ENCODE measurements around the gene SIN3B. TPM values are rescaled to one million over a fixed set of nuclear protein-coding genes. Genes with fewer than 3 reads are reported as not detected.

The SIN3B gene
- total RNA-seq, 4 donors from 2014 or later = 25.3 to 53.9 (median 36.1) TPM

GRCh38 chr19:16891696-16892382, 62.6 kb downstream of the SIN3B start:
- H3K4me1 ChIP-seq = peaks cover 35 to 52% (median 45%) of the 10 kb centered on the region in 4 donors
- no peaks in the 10 kb centered on the region for H3K36me3 ChIP-seq
- H3K9me3 ChIP-seq = no peaks in the 10 kb centered on the region
- no peak for DNase-seq (ENCODE audit: extremely low spot score)
- no peak overlapping the region for H3K27ac ChIP-seq (replicated peaks in 1 of 4)
- no peak overlapping the region for H3K4me3 ChIP-seq
- intact Hi-C loops (cut with DNase I) = no loop called here
- WGBS = 90% methylated on average over 12 of the region's 12 CpGs
- peaks cover 0 to 29% (median 12%) of the 10 kb centered on the region in 4 donors for H3K27me3 ChIP-seq
- TF ChIP-seq, protein P1, sequence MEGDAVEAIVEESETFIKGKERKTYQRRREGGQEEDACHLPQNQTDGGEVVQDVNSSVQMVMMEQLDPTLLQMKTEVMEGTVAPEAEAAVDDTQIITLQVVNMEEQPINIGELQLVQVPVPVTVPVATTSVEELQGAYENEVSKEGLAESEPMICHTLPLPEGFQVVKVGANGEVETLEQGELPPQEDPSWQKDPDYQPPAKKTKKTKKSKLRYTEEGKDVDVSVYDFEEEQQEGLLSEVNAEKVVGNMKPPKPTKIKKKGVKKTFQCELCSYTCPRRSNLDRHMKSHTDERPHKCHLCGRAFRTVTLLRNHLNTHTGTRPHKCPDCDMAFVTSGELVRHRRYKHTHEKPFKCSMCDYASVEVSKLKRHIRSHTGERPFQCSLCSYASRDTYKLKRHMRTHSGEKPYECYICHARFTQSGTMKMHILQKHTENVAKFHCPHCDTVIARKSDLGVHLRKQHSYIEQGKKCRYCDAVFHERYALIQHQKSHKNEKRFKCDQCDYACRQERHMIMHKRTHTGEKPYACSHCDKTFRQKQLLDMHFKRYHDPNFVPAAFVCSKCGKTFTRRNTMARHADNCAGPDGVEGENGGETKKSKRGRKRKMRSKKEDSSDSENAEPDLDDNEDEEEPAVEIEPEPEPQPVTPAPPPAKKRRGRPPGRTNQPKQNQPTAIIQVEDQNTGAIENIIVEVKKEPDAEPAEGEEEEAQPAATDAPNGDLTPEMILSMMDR (IDR thresholded peaks at IDR 0.05) = no peak
- TF ChIP-seq EP300 (IDR thresholded peaks at IDR 0.05) (no peak), POLR2AphosphoS5 (IDR thresholded peaks at IDR 0.05) (no peak), POLR2A (IDR thresholded peaks at IDR 0.05; ENCODE audit: low read depth) (no peak)

- intact Hi-C loops (cut with DNase I) = no loop called here
- 74% methylated on average over 4 of the region's 4 CpGs for WGBS
- Histone ChIP-seq H3K27ac (replicated peaks in 1 of 4) (no peak overlapping the region), H3K4me1 (peaks cover 36 to 55% (median 45%) of the 10 kb centered on the region in 4 donors), H3K27me3 (peaks cover 0 to 25% (median 12%) of the 10 kb centered on the region in 4 donors), H3K9me3 (no peaks in the 10 kb centered on the region), H3K4me3 (no peak overlapping the region), H3K36me3 (no peaks in the 10 kb centered on the region)
- TF ChIP-seq POLR2A (IDR thresholded peaks at IDR 0.05; ENCODE audit: low read depth) (no peak), POLR2AphosphoS5 (IDR thresholded peaks at IDR 0.05) (no peak), EP300 (IDR thresholded peaks at IDR 0.05) (no peak)
- TF ChIP-seq, protein P1 (IDR thresholded peaks at IDR 0.05) = no peak
- DNase-seq (ENCODE audit: extremely low spot score) = no peak
Measured at GRCh38 chr19:16892436-16892835, 63.2 kb downstream of the SIN3B start.

DNA sequence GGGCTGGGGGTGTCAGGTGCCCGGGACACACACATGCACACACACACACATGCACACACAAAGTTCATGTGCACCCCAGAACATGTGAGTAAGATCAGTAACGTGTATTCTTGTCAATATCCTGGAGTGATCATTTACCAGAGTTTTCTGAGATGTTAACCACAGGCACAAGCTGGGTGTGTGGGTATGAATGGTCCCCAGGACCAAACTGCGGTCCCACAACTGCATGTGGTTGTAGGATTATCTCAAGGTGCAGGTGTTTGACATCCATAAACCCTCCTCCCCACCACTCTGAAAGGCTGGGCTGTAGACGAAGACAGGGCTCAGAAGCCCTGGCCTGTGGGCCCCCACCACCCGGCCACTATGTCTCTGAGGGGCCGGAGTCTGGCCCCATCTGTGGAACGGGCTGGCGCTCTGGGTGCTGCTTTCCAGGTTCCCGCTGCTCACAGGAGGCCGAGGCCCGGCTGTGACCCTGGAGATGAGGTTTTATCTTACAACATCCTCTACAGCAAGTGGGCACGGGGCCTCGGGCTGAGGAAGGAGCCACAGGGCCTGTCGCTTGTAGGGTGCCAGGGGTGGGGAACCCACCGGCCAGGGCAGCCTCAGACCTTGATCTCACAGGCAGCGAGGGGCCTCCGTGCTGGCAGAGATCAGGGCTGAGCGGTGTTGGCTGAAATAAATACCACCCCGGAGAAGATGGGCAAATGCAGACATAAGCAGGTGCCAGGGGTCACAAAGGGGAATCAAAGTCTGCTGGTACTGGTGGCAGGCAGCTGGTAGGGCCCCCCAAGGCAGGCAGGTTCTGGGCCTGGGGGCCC, 63.9 kb downstream of the SIN3B start:
- no peak for DNase-seq (ENCODE audit: extremely low spot score)
- intact Hi-C loops (cut with DNase I) = no loop called here
- Histone ChIP-seq H3K9me3 (no peaks in the 10 kb centered on the region), H3K27ac (replicated peaks in 1 of 4) (no peak overlapping the region), H3K4me1 (peaks cover 30 to 55% (median 48%) of the 10 kb centered on the region in 4 donors), H3K27me3 (peaks cover 0 to 19% (median 11%) of the 10 kb centered on the region in 4 donors), H3K4me3 (no peak overlapping the region), H3K36me3 (no peaks in the 10 kb centered on the region)
- WGBS = 83% methylated on average over 15 of the region's 19 CpGs
- TF ChIP-seq, protein P1 (IDR thresholded peaks at IDR 0.05) = no peak
- TF ChIP-seq POLR2A (IDR thresholded peaks at IDR 0.05; ENCODE audit: low read depth) (no peak), EP300 (IDR thresholded peaks at IDR 0.05) (no peak), POLR2AphosphoS5 (IDR thresholded peaks at IDR 0.05) (no peak)

- no peak for TF ChIP-seq EP300 (IDR thresholded peaks at IDR 0.05)
- TF ChIP-seq POLR2AphosphoS5 (IDR thresholded peaks at IDR 0.05) = peak in 1 of 2 donors; percentile 11
- DNase-seq (ENCODE audit: extremely low spot score) = no peak
- no peak overlapping the region for H3K4me3 ChIP-seq
- intact Hi-C loops (cut with DNase I) = no loop called here
- no peaks in the 10 kb centered on the region for H3K9me3 ChIP-seq
- H3K27me3 ChIP-seq = peaks cover 0 to 16% (median 9%) of the 10 kb centered on the region in 4 donors
- H3K4me1 ChIP-seq = peaks cover 25 to 52% (median 44%) of the 10 kb centered on the region in 4 donors
- H3K36me3 ChIP-seq = no peaks in the 10 kb centered on the region
- H3K27ac ChIP-seq (replicated peaks in 1 of 4) = peak overlapping the region in 1 of 4 donors; percentile 34
- 73% methylated on average over 4 of the region's 14 CpGs for WGBS
Measured at GRCh38 chr19:16893686-16893989, 64.4 kb downstream of the SIN3B start.

DNA sequence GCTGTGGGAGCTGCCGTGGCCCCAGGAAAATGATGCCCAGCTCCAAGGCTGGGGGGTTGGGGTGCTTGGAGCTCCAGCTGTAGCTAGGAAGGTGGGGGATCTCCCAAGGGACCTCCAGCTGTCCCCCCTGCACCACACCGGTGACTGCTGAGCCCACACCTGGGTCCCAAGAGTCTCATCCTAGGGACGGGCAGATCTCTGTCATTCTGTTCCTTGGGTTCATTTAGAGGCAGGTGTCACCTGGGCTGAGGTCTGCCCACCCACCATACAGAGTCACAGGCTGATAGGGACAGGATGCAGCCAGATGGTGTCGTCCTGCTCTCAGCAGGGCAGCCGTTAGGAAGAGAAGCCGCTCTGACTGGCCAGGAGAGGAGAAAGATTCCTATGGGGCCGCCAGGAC, 64.9 kb downstream of the SIN3B start:
- TF ChIP-seq POLR2AphosphoS5 (IDR thresholded peaks at IDR 0.05) (no peak), EP300 (IDR thresholded peaks at IDR 0.05) (no peak), POLR2A (IDR thresholded peaks at IDR 0.05; ENCODE audit: low read depth) (no peak)
- TF ChIP-seq, protein P1 (IDR thresholded peaks at IDR 0.05) = no peak
- Histone ChIP-seq H3K27ac (replicated peaks in 1 of 4) (peak overlapping the region in 1 of 4 donors; percentile 34), H3K4me1 (peaks cover 21 to 47% (median 39%) of the 10 kb centered on the region in 4 donors), H3K36me3 (no peaks in the 10 kb centered on the region), H3K27me3 (peaks cover 0 to 12% (median 5%) of the 10 kb centered on the region in 4 donors), H3K4me3 (no peak overlapping the region), H3K9me3 (no peaks in the 10 kb centered on the region)
- WGBS = 51% methylated on average over 3 of the region's 7 CpGs
- DNase-seq (ENCODE audit: extremely low spot score) = no peak
- intact Hi-C loops (cut with DNase I) = no loop called here

Data from esophagus muscularis mucosa (tissue), 4 donors.